Liver (tissue), 9 donors: ENCODE results near the gene MPV17. TPM values are rescaled to one million over a fixed set of nuclear protein-coding genes. Genes with fewer than 3 reads are reported as not detected.
A peak's percentile ranks its signal among the peaks of the same experiment; 100 is the strongest.

Experiments used
- DNase-seq: peaks from one replicate; pipeline ENCODE4 v3.0.0-alpha.2; 2017; ENCODE audit warnings: low spot score
- H3K27ac ChIP-seq, 2 donors: one replicate each; pipeline ENCODE4 v1.7.0; 2013; ENCODE audit warnings: inconsistent platforms in 2 of 2, low read length in 2 of 2, control low read depth in 1 of 2, low read depth in 1 of 2, mild to moderate bottlenecking in 1 of 2
- H3K27me3 ChIP-seq, 4 donors: one replicate each; pipeline versions ENCODE4 v1.6.1 to v1.7.0; 2013; ENCODE audit warnings: low read length in 3 of 4, inconsistent platforms in 1 of 4, mild to moderate bottlenecking in 1 of 4, moderate library complexity in 1 of 4; ENCODE audit not compliant: control insufficient read depth in 4 of 4, insufficient read depth in 4 of 4
- H3K36me3 ChIP-seq, 4 donors: one replicate each; pipeline versions ENCODE4 v1.6.1 to v1.7.0; 2013; ENCODE audit warnings: low read length in 3 of 4, mild to moderate bottlenecking in 3 of 4, low read depth in 1 of 4, moderate library complexity in 1 of 4; ENCODE audit not compliant: control insufficient read depth in 4 of 4, insufficient read depth in 3 of 4
- H3K4me1 ChIP-seq, 4 donors: one replicate each; pipeline versions ENCODE4 v1.6.1 to v1.7.0; 2013; ENCODE audit warnings: low read length in 3 of 4, mild to moderate bottlenecking in 3 of 4, moderate library complexity in 1 of 4; ENCODE audit not compliant: control insufficient read depth in 4 of 4, insufficient read depth in 4 of 4
- H3K4me3 ChIP-seq, 3 donors: one replicate each; pipeline versions ENCODE4 v1.6.1 to v1.7.0; 2013; ENCODE audit warnings: low read length in 3 of 3, control low read depth in 1 of 3, low read depth in 1 of 3, mild to moderate bottlenecking in 1 of 3
- H3K9ac ChIP-seq, 2 donors: one replicate each; pipeline ENCODE4 v1.7.0; 2013; ENCODE audit warnings: low read length in 2 of 2, mild to moderate bottlenecking in 2 of 2, moderate library complexity in 2 of 2, control low read depth in 1 of 2, low read depth in 1 of 2
- H3K9me3 ChIP-seq, 4 donors: one replicate each; pipeline versions ENCODE4 v1.6.1 to v1.7.0; 2013; ENCODE audit warnings: low read length in 3 of 4; ENCODE audit not compliant: control insufficient read depth in 4 of 4
- EGR1 ChIP-seq, 2 donors: IDR thresholded peaks; 2 replicates each; pipeline ENCODE4 v1.6.1; 2016 to 2018; ENCODE audit warnings: antibody characterized with exemption in 2 of 2, low read depth in 2 of 2
- FOXA1 ChIP-seq: IDR thresholded peaks from 2 replicates; pipeline ENCODE4 v1.6.1; 2016; ENCODE audit warnings: antibody characterized with exemption
- FOXA2 ChIP-seq: IDR thresholded peaks from 2 replicates; pipeline ENCODE4 v1.6.1; 2016; ENCODE audit warnings: antibody characterized with exemption
- GABPA ChIP-seq, 2 donors: IDR thresholded peaks in 1 of 2; conservative IDR thresholded peaks in 1 of 2; 2 replicates each; pipeline ENCODE4 v1.6.1; 2016; ENCODE audit warnings: antibody characterized with exemption in 2 of 2, mild to moderate bottlenecking in 1 of 2, moderate library complexity in 1 of 2
- HNF4A ChIP-seq, 2 donors: conservative IDR thresholded peaks; 2 replicates each; pipeline ENCODE4 v1.6.1; 2016; ENCODE audit warnings: antibody characterized with exemption in 2 of 2, mild to moderate bottlenecking in 2 of 2
- HNF4G ChIP-seq: IDR thresholded peaks from 2 replicates; pipeline ENCODE4 v1.6.1; 2016; ENCODE audit warnings: antibody characterized with exemption
- JUND ChIP-seq, 2 donors: IDR thresholded peaks; 2 replicates each; pipeline ENCODE4 v1.6.1; 2016; ENCODE audit warnings: antibody characterized with exemption in 2 of 2
- NR2F2 ChIP-seq: IDR thresholded peaks from 2 replicates; pipeline ENCODE4 v1.6.1; 2016; ENCODE audit warnings: antibody characterized with exemption
- RAD21 ChIP-seq, 2 donors: IDR thresholded peaks; 2 replicates each; pipeline ENCODE4 v1.6.1; 2016; ENCODE audit warnings: antibody characterized with exemption in 2 of 2, mild to moderate bottlenecking in 2 of 2
- SP1 ChIP-seq: IDR thresholded peaks from 2 replicates; pipeline ENCODE4 v1.6.1; 2018; ENCODE audit warnings: antibody characterized with exemption, mild to moderate bottlenecking
- TAF1 ChIP-seq: conservative IDR thresholded peaks from 2 replicates; pipeline ENCODE4 v1.6.1; 2016; ENCODE audit warnings: antibody characterized with exemption, mild to moderate bottlenecking
- YY1 ChIP-seq: IDR thresholded peaks from 2 replicates; pipeline ENCODE4 v1.6.1; 2016; ENCODE audit warnings: antibody characterized with exemption, mild to moderate bottlenecking
- WGBS: extraction: QIAGEN DNeasy Blood & Tissue Kit; methylation state at CpG from one replicate; pipeline ENCODE4 v1.1.7; 2013; 5-methylcytosine and 5-hydroxymethylcytosine counted together
- polyA plus RNA-seq, 2 donors: library from polyadenylated mRNA; stranded (reverse) in 1 of 2; unstranded in 1 of 2; fragments of 200-250 nt in 1 of 2; fragments of >200 nt in 1 of 2; fragmentation: Nextera tagmentation in 1 of 2; extraction: Ambion mirVana in 1 of 2; gene quantifications; one replicate each; pipeline versions ENCODE4 v1.2.1 to v1.2.3, GENCODE V29; 2013 to 2015
- total RNA-seq, 2 donors: library from RNA; depleted of rRNA; stranded (reverse); fragments of >200 nt; gene quantifications; one replicate each; pipeline ENCODE4 v1.2.3, GENCODE V29; 2014
- TF ChIP-seq, protein P1 (sequence below): IDR thresholded peaks from 2 replicates; pipeline ENCODE4 v1.6.1; 2016; ENCODE audit warnings: antibody characterized with exemption, mild to moderate bottlenecking
- TF ChIP-seq, protein P2 (sequence below): IDR thresholded peaks from 2 replicates; pipeline ENCODE4 v1.6.1; 2016; ENCODE audit warnings: antibody characterized with exemption
- TF ChIP-seq, protein P3 (sequence below): fragments of 150-350 bp; IDR thresholded peaks from 2 replicates; pipeline ENCODE4 v1.5.1; 2017; ENCODE audit warnings: improper control_type of control experiment, low read depth, low read length; ENCODE audit not compliant: missing input control
- TF ChIP-seq, protein P4 (sequence below): IDR thresholded peaks from 2 replicates; pipeline ENCODE4 v1.6.1; 2016; ENCODE audit warnings: antibody characterized with exemption
- donor health status: healthy.
- donor health status: healthy.
- donor health status: healthy.
- donor health status: healthy.
- donor health status: healthy.

Gene MPV17
- total and polyA plus RNA-seq, 4 donors, result 13.9 to 29.6 (median 21.8) TPM

DNA sequence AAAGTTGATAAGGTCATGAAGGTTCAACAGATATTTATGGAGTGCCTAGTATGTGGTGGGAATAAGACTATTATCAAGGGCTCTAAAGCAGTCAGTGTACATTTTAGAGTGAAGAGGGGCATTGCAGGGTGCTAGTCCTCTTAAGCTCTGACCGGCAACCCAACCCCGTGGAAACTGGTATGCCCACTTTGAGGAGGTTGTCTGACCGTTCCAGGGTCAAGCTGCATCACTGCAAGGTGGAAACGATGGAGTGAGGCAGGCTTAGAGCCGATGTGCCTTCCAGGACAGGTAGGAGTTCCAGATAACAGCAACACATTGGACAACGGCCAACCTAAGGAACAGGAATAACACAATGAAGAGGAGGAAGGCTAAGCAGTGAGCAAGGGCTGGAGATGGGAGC, 13.2 kb downstream of the MPV17 start (continued):
- no peak for TF ChIP-seq GABPA (IDR thresholded peaks at IDR 0.05 in 1 of 2, conservative IDR thresholded peaks at IDR 0.05 in 1 of 2)

DNA sequence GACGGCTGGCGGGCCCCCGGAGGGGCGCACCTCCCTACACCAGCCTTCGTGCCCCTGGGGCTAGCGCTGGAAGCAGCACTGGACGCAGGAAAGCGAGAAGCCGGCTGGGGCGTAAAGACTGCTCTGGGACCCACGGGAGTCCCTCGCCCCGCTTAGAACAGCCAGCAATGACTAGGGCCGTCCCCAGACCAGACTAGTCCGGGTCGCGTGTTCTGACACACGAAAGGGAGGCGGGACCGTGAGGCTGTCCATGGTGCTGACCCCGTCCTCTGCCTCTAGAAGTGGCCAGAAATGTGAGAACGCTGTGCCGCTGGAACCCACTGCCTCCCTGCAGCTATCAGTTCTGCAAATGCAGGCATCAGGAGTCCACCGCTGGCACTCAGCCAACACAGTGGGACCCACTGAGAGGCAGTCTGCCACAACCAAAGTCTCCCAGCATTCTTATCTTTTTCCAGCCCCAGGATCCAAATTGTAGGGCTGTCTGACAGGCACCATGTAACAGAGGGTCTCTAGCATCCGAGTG, 14.5 kb downstream of the MPV17 start, which contains the start of gene UCN:
Gene UCN, minus strand, starts transcription at position 87 of the 523 bp plus-strand sequence. CDS start 550 bp downstream, outside the sequence.
- H3K27me3 ChIP-seq, result peaks cover 0 to 5% (median 1%) of the 10 kb centered on the region in 4 donors
- no peaks in the 10 kb centered on the region for H3K9me3 ChIP-seq
- peak within 1 kb of the TSS in 1 of 3 donors; percentile 16 for H3K4me3 ChIP-seq
- WGBS, result 60% methylated on average over 25 of the region's 25 CpGs
- H3K9ac ChIP-seq, result no peak within 1 kb of the TSS
- peaks cover 3 to 25% (median 11%) of the 10 kb centered on the region in 4 donors for H3K4me1 ChIP-seq
- no peak within 1 kb of the TSS for H3K27ac ChIP-seq
- DNase-seq, result no peak
- H3K36me3 ChIP-seq, result peaks cover 0 to 12% (median under 1%) of the 10 kb centered on the region in 4 donors
- TF ChIP-seq HNF4G, result no peak
- TF ChIP-seq, protein P1, sequence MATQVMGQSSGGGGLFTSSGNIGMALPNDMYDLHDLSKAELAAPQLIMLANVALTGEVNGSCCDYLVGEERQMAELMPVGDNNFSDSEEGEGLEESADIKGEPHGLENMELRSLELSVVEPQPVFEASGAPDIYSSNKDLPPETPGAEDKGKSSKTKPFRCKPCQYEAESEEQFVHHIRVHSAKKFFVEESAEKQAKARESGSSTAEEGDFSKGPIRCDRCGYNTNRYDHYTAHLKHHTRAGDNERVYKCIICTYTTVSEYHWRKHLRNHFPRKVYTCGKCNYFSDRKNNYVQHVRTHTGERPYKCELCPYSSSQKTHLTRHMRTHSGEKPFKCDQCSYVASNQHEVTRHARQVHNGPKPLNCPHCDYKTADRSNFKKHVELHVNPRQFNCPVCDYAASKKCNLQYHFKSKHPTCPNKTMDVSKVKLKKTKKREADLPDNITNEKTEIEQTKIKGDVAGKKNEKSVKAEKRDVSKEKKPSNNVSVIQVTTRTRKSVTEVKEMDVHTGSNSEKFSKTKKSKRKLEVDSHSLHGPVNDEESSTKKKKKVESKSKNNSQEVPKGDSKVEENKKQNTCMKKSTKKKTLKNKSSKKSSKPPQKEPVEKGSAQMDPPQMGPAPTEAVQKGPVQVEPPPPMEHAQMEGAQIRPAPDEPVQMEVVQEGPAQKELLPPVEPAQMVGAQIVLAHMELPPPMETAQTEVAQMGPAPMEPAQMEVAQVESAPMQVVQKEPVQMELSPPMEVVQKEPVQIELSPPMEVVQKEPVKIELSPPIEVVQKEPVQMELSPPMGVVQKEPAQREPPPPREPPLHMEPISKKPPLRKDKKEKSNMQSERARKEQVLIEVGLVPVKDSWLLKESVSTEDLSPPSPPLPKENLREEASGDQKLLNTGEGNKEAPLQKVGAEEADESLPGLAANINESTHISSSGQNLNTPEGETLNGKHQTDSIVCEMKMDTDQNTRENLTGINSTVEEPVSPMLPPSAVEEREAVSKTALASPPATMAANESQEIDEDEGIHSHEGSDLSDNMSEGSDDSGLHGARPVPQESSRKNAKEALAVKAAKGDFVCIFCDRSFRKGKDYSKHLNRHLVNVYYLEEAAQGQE, result peak; percentile 98

DNA sequence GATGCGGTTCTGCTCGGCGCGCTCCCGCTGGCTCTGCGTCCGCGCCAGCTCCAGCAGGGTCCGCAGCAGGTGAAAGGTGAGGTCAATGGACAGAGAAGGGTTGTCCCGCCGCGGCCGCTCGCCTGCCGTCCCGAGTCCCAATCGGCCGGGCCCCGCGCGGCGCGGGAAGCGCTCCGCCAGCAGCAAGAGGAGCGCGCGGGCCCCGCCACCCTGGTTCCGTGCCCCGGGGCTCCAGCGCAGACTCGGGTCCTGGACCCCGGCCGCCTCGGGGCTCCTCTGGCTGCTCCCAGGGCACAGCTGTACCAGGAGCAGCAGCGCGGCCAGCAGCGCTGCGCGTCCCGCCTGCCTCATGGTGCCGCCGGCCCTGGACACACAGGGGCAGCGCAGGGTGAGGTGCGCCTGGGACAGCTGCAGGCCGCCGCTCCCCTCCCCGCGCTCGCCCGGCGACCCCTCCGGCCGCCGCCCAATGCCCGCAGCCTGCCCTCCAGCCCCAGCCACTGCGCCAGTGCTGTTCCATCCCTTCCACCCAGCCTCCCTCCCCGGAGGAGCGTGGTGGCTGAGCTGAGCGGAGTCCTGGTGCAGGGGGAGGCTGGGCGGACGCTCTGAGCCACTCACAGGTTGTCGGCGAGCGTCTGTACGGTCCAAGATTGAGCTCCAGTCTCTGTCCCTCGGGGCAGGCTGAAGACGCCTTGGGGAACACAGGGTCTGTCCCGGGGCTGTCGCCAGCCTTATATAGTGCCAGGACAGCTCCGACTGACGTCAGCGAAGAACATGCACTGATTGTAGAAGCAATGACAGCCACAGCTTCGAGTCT, 15.1 kb downstream of the MPV17 start:
- Histone ChIP-seq H3K27ac (no peak overlapping the region), H3K4me3 (peak overlapping the region in 1 of 3 donors; percentile 16), H3K9me3 (no peaks in the 10 kb centered on the region), H3K36me3 (peaks cover 0 to 12% (median under 1%) of the 10 kb centered on the region in 4 donors), H3K27me3 (peaks cover 0 to 5% (median 1%) of the 10 kb centered on the region in 4 donors), H3K4me1 (peaks cover 3 to 29% (median 11%) of the 10 kb centered on the region in 4 donors), H3K9ac (no peak overlapping the region)
- TF ChIP-seq EGR1 (IDR thresholded peaks at IDR 0.05; ENCODE audit: low read depth in 2 of 2) (no peak), FOXA2 (no peak), TAF1 (no peak), HNF4G (no peak), HNF4A (conservative IDR thresholded peaks at IDR 0.05) (no peak), YY1 (no peak), GABPA (IDR thresholded peaks at IDR 0.05 in 1 of 2, conservative IDR thresholded peaks at IDR 0.05 in 1 of 2) (no peak), FOXA1 (no peak), SP1 (no peak), RAD21 (IDR thresholded peaks at IDR 0.05) (no peak), NR2F2 (no peak), JUND (IDR thresholded peaks at IDR 0.05) (no peak)
- TF ChIP-seq, protein P1, result no peak
- TF ChIP-seq, protein P2, sequence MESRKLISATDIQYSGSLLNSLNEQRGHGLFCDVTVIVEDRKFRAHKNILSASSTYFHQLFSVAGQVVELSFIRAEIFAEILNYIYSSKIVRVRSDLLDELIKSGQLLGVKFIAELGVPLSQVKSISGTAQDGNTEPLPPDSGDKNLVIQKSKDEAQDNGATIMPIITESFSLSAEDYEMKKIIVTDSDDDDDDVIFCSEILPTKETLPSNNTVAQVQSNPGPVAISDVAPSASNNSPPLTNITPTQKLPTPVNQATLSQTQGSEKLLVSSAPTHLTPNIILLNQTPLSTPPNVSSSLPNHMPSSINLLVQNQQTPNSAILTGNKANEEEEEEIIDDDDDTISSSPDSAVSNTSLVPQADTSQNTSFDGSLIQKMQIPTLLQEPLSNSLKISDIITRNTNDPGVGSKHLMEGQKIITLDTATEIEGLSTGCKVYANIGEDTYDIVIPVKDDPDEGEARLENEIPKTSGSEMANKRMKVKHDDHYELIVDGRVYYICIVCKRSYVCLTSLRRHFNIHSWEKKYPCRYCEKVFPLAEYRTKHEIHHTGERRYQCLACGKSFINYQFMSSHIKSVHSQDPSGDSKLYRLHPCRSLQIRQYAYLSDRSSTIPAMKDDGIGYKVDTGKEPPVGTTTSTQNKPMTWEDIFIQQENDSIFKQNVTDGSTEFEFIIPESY, result no peak
- TF ChIP-seq, protein P3, sequence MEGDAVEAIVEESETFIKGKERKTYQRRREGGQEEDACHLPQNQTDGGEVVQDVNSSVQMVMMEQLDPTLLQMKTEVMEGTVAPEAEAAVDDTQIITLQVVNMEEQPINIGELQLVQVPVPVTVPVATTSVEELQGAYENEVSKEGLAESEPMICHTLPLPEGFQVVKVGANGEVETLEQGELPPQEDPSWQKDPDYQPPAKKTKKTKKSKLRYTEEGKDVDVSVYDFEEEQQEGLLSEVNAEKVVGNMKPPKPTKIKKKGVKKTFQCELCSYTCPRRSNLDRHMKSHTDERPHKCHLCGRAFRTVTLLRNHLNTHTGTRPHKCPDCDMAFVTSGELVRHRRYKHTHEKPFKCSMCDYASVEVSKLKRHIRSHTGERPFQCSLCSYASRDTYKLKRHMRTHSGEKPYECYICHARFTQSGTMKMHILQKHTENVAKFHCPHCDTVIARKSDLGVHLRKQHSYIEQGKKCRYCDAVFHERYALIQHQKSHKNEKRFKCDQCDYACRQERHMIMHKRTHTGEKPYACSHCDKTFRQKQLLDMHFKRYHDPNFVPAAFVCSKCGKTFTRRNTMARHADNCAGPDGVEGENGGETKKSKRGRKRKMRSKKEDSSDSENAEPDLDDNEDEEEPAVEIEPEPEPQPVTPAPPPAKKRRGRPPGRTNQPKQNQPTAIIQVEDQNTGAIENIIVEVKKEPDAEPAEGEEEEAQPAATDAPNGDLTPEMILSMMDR, result no peak
- TF ChIP-seq, protein P4, sequence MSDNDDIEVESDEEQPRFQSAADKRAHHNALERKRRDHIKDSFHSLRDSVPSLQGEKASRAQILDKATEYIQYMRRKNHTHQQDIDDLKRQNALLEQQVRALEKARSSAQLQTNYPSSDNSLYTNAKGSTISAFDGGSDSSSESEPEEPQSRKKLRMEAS, result no peak
- DNase-seq, result no peak
- 16% methylated on average over 75 of the region's 75 CpGs for WGBS
